WTC11 (cell line): Measurements from ENCODE around the gene ZRANB1. TPM values are rescaled to one million over a fixed set of nuclear protein-coding genes. Genes with fewer than 3 reads are reported as not detected.

Experiments
- ATAC-seq: fragments of 200-7000 bp; cut with Tn5 transposase; 2 replicates; pipeline ENCODE4 v1.10.0; 2021; ENCODE audit warnings: mild to moderate bottlenecking, moderate library complexity
- CTCF ChIA-PET: fragments of 300-600 bp; sonication (Branson Sonifier 250); formaldehyde crosslinking; loops from one replicate; lab custom pipeline; 2021; ENCODE audit warnings: antibody characterized with exemption; lab: Charles Lee
- POLR2A ChIA-PET: fragments of 350-600 bp; sonication (Branson Sonifier 250); formaldehyde crosslinking; loops from one replicate; lab custom pipeline; 2021; ENCODE audit warnings: antibody characterized with exemption; lab: Charles Lee
- DNase-seq: peaks from one replicate; pipeline ENCODE4 v3.0.0; 2021; ENCODE audit warnings: low spot score
- H3K27ac Mint-ChIP-seq: 2 replicates; pipeline ENCODE4 v1.8.0; 2021; ENCODE audit warnings: mixed read lengths
- H3K27me3 Mint-ChIP-seq: 2 replicates; pipeline ENCODE4 v1.8.0; 2021; ENCODE audit warnings: low read depth, mild to moderate bottlenecking, moderate library complexity, mixed read lengths
- H3K36me3 Mint-ChIP-seq: 2 replicates; pipeline ENCODE4 v1.8.0; 2021; ENCODE audit warnings: mixed read lengths
- H3K4me1 Mint-ChIP-seq: 2 replicates; pipeline ENCODE4 v1.8.0; 2022; ENCODE audit warnings: mixed read lengths
- H3K4me3 Mint-ChIP-seq: 2 replicates; pipeline ENCODE4 v1.8.0; 2021; ENCODE audit warnings: mild to moderate bottlenecking, moderate library complexity, mixed read lengths
- H3K9me3 Mint-ChIP-seq: 2 replicates; pipeline ENCODE4 v1.8.0; 2021; ENCODE audit warnings: mixed read lengths
- ATF2 ChIP-seq: sonication (generic); formaldehyde crosslinking; IDR thresholded peaks from 2 replicates; pipeline ENCODE4 v1.8.1; 2022; ENCODE audit warnings: low read depth, missing genetic modification reagents, borderline replicate concordance
- CDX4 ChIP-seq: fragments of 250-450 bp; sonication (Bioruptor Pico); IDR thresholded peaks from 2 replicates; pipeline ENCODE4 v1.9.0; 2021; ENCODE audit warnings: moderate library complexity, mild to moderate bottlenecking, inconsistent platforms, borderline replicate concordance
- FOXK1 ChIP-seq: sonication (generic); formaldehyde crosslinking; IDR thresholded peaks from 2 replicates; pipeline ENCODE4 v1.8.0; 2022; ENCODE audit warnings: mild to moderate bottlenecking, moderate library complexity, missing genetic modification reagents
- FOXP1 ChIP-seq: sonication (generic); formaldehyde crosslinking; IDR thresholded peaks from 2 replicates; pipeline ENCODE4 v1.8.0; 2022; ENCODE audit warnings: missing genetic modification reagents, mild to moderate bottlenecking, moderate library complexity, borderline replicate concordance
- GRHL2 ChIP-seq: fragments of 250-450 bp; sonication (Bioruptor Pico); IDR thresholded peaks from 2 replicates; pipeline ENCODE4 v1.8.0; 2022; ENCODE audit warnings: mild to moderate bottlenecking, moderate library complexity; ENCODE audit not compliant: insufficient replicate concordance, severe bottlenecking
- GTF2I ChIP-seq: fragments of 250-450 bp; sonication (Bioruptor Pico); conservative IDR thresholded peaks from 2 replicates; pipeline ENCODE4 v1.4.0; 2021; ENCODE audit warnings: mild to moderate bottlenecking
- JAZF1 ChIP-seq: fragments of 250-450 bp; sonication (Bioruptor Pico); IDR thresholded peaks from 2 replicates; pipeline ENCODE4 v1.9.0; 2021; ENCODE audit warnings: moderate library complexity, mild to moderate bottlenecking, inconsistent platforms
- MAX ChIP-seq: sonication (generic); formaldehyde crosslinking; IDR thresholded peaks from 2 replicates; pipeline ENCODE4 v1.8.0; 2022; ENCODE audit warnings: mild to moderate bottlenecking, missing genetic modification reagents
- USF2 ChIP-seq: sonication (generic); formaldehyde crosslinking; IDR thresholded peaks from 2 replicates; pipeline ENCODE4 v1.8.1; 2023; ENCODE audit warnings: mild to moderate bottlenecking, missing genetic modification reagents, moderate library complexity
- ZNF263 ChIP-seq: sonication (generic); formaldehyde crosslinking; IDR thresholded peaks from 2 replicates; pipeline ENCODE4 v1.8.1; 2022; ENCODE audit warnings: low read depth, mild to moderate bottlenecking, moderate library complexity, missing genetic modification reagents
- ZNF512 ChIP-seq: sonication (generic); formaldehyde crosslinking; IDR thresholded peaks from 2 replicates; pipeline ENCODE4 v1.8.1; 2022; ENCODE audit warnings: missing genetic modification reagents, borderline replicate concordance
- total RNA-seq: library from RNA; stranded (reverse); gene quantifications from 3 replicates; pipeline ENCODE4 v1.2.3, GENCODE V29; 2021
- TF ChIP-seq, protein P1 (sequence below): fragments of 250-450 bp; sonication (Bioruptor Pico); IDR thresholded peaks from 2 replicates; pipeline ENCODE4 v1.9.0; 2021; ENCODE audit warnings: mild to moderate bottlenecking
- TF ChIP-seq, protein P2 (sequence below): sonication (generic); formaldehyde crosslinking; IDR thresholded peaks from 2 replicates; pipeline ENCODE4 v1.8.0; 2023; ENCODE audit warnings: missing genetic modification reagents, mild to moderate bottlenecking, borderline replicate concordance
- TF ChIP-seq, protein P3 (sequence below): sonication (generic); formaldehyde crosslinking; conservative IDR thresholded peaks from 2 replicates; pipeline ENCODE4 v1.8.1; 2023; ENCODE audit warnings: mild to moderate bottlenecking, low read depth, missing genetic modification reagents, moderate library complexity

Gene ZRANB1
- total RNA-seq, 1 experiment from 2014 or later = 15.9 TPM

DNA sequence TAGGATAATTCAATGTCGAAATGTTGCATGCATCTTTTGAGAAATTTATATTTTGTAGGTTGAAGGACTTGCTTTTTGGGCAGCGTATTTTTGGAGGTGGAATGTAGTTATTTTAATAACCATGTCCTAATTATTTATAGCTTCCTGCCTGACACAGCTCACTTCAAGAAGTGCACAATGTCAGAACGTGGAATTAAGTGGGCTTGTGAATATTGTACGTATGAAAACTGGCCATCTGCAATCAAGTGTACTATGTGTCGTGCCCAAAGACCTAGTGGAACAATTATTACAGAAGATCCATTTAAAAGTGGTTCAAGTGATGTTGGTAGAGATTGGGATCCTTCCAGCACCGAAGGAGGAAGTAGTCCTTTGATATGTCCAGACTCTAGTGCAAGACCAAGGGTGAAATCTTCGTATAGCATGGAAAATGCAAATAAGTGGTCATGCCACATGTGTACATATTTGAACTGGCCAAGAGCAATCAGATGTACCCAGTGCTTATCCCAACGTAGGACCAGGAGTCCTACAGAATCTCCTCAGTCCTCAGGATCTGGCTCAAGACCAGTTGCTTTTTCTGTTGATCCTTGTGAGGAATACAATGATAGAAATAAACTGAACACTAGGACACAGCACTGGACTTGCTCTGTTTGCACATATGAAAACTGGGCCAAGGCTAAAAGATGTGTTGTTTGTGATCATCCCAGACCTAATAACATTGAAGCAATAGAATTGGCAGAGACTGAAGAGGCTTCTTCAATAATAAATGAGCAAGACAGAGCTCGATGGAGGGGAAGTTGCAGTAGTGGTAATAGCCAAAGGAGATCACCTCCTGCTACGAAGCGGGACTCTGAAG lies 620 bp downstream of the ZRANB1 start (continued):
- TF ChIP-seq, protein P1, sequence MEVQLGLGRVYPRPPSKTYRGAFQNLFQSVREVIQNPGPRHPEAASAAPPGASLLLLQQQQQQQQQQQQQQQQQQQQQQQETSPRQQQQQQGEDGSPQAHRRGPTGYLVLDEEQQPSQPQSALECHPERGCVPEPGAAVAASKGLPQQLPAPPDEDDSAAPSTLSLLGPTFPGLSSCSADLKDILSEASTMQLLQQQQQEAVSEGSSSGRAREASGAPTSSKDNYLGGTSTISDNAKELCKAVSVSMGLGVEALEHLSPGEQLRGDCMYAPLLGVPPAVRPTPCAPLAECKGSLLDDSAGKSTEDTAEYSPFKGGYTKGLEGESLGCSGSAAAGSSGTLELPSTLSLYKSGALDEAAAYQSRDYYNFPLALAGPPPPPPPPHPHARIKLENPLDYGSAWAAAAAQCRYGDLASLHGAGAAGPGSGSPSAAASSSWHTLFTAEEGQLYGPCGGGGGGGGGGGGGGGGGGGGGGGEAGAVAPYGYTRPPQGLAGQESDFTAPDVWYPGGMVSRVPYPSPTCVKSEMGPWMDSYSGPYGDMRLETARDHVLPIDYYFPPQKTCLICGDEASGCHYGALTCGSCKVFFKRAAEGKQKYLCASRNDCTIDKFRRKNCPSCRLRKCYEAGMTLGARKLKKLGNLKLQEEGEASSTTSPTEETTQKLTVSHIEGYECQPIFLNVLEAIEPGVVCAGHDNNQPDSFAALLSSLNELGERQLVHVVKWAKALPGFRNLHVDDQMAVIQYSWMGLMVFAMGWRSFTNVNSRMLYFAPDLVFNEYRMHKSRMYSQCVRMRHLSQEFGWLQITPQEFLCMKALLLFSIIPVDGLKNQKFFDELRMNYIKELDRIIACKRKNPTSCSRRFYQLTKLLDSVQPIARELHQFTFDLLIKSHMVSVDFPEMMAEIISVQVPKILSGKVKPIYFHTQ (CRISPR knock-in tag) = no peak
- TF ChIP-seq, all 79 proteins: peak for 0

- no peak for ATAC-seq
- DNase-seq = no peak
- H3K36me3 Mint-ChIP-seq = no peaks in the 10 kb centered on the region
- CTCF ChIA-PET = interaction anchor here (1.0 kb wide), 1 partner anchor 202 kb away, joined by 3 read pairs; no protein-coding TSS in a partner anchor
- H3K9me3 Mint-ChIP-seq = no peaks in the 10 kb centered on the region
- peaks cover 41% of the 10 kb centered on the region for H3K4me1 Mint-ChIP-seq
- POLR2A ChIA-PET = no interaction called here
- H3K27me3 Mint-ChIP-seq = no peaks in the 10 kb centered on the region
- peak overlapping the region; percentile 71 for H3K27ac Mint-ChIP-seq
- H3K4me3 Mint-ChIP-seq = no peak overlapping the region
- no peak for TF ChIP-seq ZNF263
- TF ChIP-seq FOXK1 (CRISPR knock-in tag) = no peak
- no peak for TF ChIP-seq ATF2
- TF ChIP-seq GTF2I (CRISPR knock-in tag) = no peak
- TF ChIP-seq, protein P2, sequence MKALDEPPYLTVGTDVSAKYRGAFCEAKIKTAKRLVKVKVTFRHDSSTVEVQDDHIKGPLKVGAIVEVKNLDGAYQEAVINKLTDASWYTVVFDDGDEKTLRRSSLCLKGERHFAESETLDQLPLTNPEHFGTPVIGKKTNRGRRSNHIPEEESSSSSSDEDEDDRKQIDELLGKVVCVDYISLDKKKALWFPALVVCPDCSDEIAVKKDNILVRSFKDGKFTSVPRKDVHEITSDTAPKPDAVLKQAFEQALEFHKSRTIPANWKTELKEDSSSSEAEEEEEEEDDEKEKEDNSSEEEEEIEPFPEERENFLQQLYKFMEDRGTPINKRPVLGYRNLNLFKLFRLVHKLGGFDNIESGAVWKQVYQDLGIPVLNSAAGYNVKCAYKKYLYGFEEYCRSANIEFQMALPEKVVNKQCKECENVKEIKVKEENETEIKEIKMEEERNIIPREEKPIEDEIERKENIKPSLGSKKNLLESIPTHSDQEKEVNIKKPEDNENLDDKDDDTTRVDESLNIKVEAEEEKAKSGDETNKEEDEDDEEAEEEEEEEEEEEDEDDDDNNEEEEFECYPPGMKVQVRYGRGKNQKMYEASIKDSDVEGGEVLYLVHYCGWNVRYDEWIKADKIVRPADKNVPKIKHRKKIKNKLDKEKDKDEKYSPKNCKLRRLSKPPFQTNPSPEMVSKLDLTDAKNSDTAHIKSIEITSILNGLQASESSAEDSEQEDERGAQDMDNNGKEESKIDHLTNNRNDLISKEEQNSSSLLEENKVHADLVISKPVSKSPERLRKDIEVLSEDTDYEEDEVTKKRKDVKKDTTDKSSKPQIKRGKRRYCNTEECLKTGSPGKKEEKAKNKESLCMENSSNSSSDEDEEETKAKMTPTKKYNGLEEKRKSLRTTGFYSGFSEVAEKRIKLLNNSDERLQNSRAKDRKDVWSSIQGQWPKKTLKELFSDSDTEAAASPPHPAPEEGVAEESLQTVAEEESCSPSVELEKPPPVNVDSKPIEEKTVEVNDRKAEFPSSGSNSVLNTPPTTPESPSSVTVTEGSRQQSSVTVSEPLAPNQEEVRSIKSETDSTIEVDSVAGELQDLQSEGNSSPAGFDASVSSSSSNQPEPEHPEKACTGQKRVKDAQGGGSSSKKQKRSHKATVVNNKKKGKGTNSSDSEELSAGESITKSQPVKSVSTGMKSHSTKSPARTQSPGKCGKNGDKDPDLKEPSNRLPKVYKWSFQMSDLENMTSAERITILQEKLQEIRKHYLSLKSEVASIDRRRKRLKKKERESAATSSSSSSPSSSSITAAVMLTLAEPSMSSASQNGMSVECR (CRISPR knock-in tag) = no peak
- TF ChIP-seq JAZF1 (CRISPR knock-in tag) = no peak
- no peak for TF ChIP-seq FOXP1 (CRISPR knock-in tag)
- TF ChIP-seq GRHL2 (CRISPR knock-in tag) = no peak
- no peak for TF ChIP-seq MAX
- TF ChIP-seq, protein P3, sequence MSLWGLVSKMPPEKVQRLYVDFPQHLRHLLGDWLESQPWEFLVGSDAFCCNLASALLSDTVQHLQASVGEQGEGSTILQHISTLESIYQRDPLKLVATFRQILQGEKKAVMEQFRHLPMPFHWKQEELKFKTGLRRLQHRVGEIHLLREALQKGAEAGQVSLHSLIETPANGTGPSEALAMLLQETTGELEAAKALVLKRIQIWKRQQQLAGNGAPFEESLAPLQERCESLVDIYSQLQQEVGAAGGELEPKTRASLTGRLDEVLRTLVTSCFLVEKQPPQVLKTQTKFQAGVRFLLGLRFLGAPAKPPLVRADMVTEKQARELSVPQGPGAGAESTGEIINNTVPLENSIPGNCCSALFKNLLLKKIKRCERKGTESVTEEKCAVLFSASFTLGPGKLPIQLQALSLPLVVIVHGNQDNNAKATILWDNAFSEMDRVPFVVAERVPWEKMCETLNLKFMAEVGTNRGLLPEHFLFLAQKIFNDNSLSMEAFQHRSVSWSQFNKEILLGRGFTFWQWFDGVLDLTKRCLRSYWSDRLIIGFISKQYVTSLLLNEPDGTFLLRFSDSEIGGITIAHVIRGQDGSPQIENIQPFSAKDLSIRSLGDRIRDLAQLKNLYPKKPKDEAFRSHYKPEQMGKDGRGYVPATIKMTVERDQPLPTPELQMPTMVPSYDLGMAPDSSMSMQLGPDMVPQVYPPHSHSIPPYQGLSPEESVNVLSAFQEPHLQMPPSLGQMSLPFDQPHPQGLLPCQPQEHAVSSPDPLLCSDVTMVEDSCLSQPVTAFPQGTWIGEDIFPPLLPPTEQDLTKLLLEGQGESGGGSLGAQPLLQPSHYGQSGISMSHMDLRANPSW = no peak
- no peak for TF ChIP-seq CDX4 (CRISPR knock-in tag)
- no peak for TF ChIP-seq USF2 (CRISPR knock-in tag)
- no peak for TF ChIP-seq ZNF512 (CRISPR knock-in tag)
Measured at GRCh38 chr10:124943301-124944092, 1.6 kb downstream of the ZRANB1 start.
